Body of pancreas (tissue), 4 donors: Measurements from ENCODE around the gene RCOR1.
A peak's percentile ranks its signal among the peaks of the same experiment; 100 is the strongest.

ENCODE experiments used
- POLR2A ChIP-seq, 3 donors: fragments of 450-650 bp; IDR thresholded peaks; one replicate each; pipeline ENCODE4 v1.6.1; 2016; ENCODE audit warnings: antibody characterized with exemption in 3 of 3, mild to moderate bottlenecking in 2 of 3
- TF ChIP-seq, protein P1 (sequence below), 7 experiments: fragments of 450-650 bp in 4 of 7; fragments of 200-600 bp in 3 of 7; sonication (generic) in 3 of 7; IDR thresholded peaks; one replicate each; pipeline ENCODE4 v1.5.1; 2016 to 2019; ENCODE audit warnings: antibody characterized with exemption in 7 of 7

GRCh38 chr14:102590667-102591099, 1.8 kb upstream of the RCOR1 start:
- TF ChIP-seq, protein P1, sequence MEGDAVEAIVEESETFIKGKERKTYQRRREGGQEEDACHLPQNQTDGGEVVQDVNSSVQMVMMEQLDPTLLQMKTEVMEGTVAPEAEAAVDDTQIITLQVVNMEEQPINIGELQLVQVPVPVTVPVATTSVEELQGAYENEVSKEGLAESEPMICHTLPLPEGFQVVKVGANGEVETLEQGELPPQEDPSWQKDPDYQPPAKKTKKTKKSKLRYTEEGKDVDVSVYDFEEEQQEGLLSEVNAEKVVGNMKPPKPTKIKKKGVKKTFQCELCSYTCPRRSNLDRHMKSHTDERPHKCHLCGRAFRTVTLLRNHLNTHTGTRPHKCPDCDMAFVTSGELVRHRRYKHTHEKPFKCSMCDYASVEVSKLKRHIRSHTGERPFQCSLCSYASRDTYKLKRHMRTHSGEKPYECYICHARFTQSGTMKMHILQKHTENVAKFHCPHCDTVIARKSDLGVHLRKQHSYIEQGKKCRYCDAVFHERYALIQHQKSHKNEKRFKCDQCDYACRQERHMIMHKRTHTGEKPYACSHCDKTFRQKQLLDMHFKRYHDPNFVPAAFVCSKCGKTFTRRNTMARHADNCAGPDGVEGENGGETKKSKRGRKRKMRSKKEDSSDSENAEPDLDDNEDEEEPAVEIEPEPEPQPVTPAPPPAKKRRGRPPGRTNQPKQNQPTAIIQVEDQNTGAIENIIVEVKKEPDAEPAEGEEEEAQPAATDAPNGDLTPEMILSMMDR (IDR thresholded peaks at IDR 0.05): peak; percentile 27 to 54 (median 33)
- peak in 1 of 3 donors; percentile 13 for TF ChIP-seq POLR2A (IDR thresholded peaks at IDR 0.05)
